HCT116 (cell line): Measurements from ENCODE around the gene FOS. TPM values are rescaled to one million over a fixed set of nuclear protein-coding genes. Genes with fewer than 3 reads are reported as not detected.

Experiments
- ATAC-seq: fragments of 200-7000 bp; cut with Tn5 transposase; 2 replicates; pipeline ENCODE4 v1.9.1; 2020; ENCODE audit warnings: mild to moderate bottlenecking, moderate library complexity
- BruUV-seq: library from RNA; stranded (reverse); fragments of 400-500 nt; replicated peaks from 2 replicates; lab custom pipeline; 2021; lab: Mats Ljungman, UMichigan
- CTCF ChIA-PET: fragments of 300-600 bp; sonication (Branson Sonifier 250); formaldehyde crosslinking; loops from one replicate; lab custom pipeline; 2021; ENCODE audit warnings: antibody characterized with exemption; lab: Charles Lee
- POLR2A ChIA-PET: fragments of 300-600, 350-600 bp; sonication (Branson Sonifier 250); formaldehyde crosslinking; loops from one replicate; lab custom pipeline; 2021; ENCODE audit warnings: antibody characterized with exemption; lab: Charles Lee
- RAD21 ChIA-PET, 2 experiments: fragments of 300-600 bp; sonication (Branson Sonifier 250); formaldehyde crosslinking; loops; one replicate each; lab custom pipeline; 2023; ENCODE audit warnings: low total read pairs in 2 of 2; ENCODE audit not compliant: uncharacterized antibody in 2 of 2, unreplicated experiment in 2 of 2, low non-redundant PET in 1 of 2; lab: Charles Lee
- DNase-seq: peaks from one replicate; pipeline ENCODE4 v3.0.0-alpha.2; 2010; ENCODE audit warnings: low read depth, low spot score
- H2AFZ ChIP-seq: fragments of 200-600 bp; shearing (Covaris generic), sonication (generic); 2 replicates; pipeline ENCODE4 v1.6.1; 2017; ENCODE audit warnings: low read depth, mixed run types, mixed read lengths, antibody characterized with exemption, low read length; ENCODE audit not compliant: poor library complexity, severe bottlenecking
- H3K27ac ChIP-seq: 2 replicates; pipeline ENCODE4 v1.5.1; 2012; ENCODE audit warnings: low read depth, low read length
- H3K27me3 ChIP-seq: fragments of 200-600 bp; sonication (generic); 2 replicates; pipeline ENCODE4 v1.6.1; 2016; ENCODE audit warnings: mixed run types, low read length, mixed read lengths; ENCODE audit not compliant: insufficient read depth
- H3K36me3 ChIP-seq, 2 experiments: fragments of 200-500 bp in 1 of 2; fragments of 200-600 bp in 1 of 2; sonication (Bioruptor generic) in 1 of 2; sonication (generic) in 1 of 2; 2 replicates each; pipeline versions ENCODE4 v1.5.1 to v1.6.1; 2014 to 2016; ENCODE audit warnings: low read length in 2 of 2, inconsistent platforms in 1 of 2, mixed read lengths in 1 of 2, mixed run types in 1 of 2; ENCODE audit not compliant: insufficient read depth in 2 of 2, control insufficient read depth in 1 of 2
- H3K4me1 ChIP-seq, 2 experiments: fragments of 200-600 bp in 1 of 2; sonication (generic) in 1 of 2; 2 replicates each; pipeline versions ENCODE4 v1.5.1 to v1.6.1; 2012 to 2017; ENCODE audit warnings: low read length in 2 of 2, inconsistent platforms in 1 of 2, mild to moderate bottlenecking in 1 of 2, mixed read lengths in 1 of 2, mixed run types in 1 of 2, moderate library complexity in 1 of 2; ENCODE audit not compliant: insufficient read depth in 2 of 2, control insufficient read depth in 1 of 2
- H3K4me2 ChIP-seq: fragments of 200-600 bp; sonication (generic); 2 replicates; pipeline ENCODE4 v1.6.1; 2017; ENCODE audit warnings: mixed run types, low read length, mixed read lengths
- H3K4me3 ChIP-seq, 2 experiments: fragments of 200-600 bp in 1 of 2; sonication (generic) in 1 of 2; replicated peaks in 1 of 2; 2 replicates each; pipeline ENCODE4 v1.5.1; 2011 to 2016; ENCODE audit warnings: low read length in 2 of 2, control low read depth in 1 of 2, low read depth in 1 of 2, mild to moderate bottlenecking in 1 of 2, mixed read lengths in 1 of 2, mixed run types in 1 of 2
- H3K79me2 ChIP-seq: fragments of 200-600 bp; sonication (generic); 2 replicates; pipeline ENCODE4 v1.6.1; 2017; ENCODE audit warnings: mild to moderate bottlenecking, mixed run types, low read length, moderate library complexity, mixed read lengths; ENCODE audit not compliant: insufficient read depth
- H3K9ac ChIP-seq: fragments of 200-600 bp; sonication (generic); 2 replicates; pipeline ENCODE4 v1.6.1; 2016; ENCODE audit warnings: low read length, mixed read lengths
- H3K9me2 ChIP-seq: fragments of 200-600 bp; sonication (generic), shearing (Covaris generic); 2 replicates; pipeline ENCODE4 v1.6.1; 2017; ENCODE audit warnings: mixed run types, mild to moderate bottlenecking, moderate library complexity; ENCODE audit not compliant: insufficient read depth
- H3K9me3 ChIP-seq, 2 experiments: fragments of 200-500 bp in 1 of 2; fragments of 200-600 bp in 1 of 2; sonication (Bioruptor generic) in 1 of 2; sonication (generic) in 1 of 2; 2 replicates each; pipeline ENCODE4 v1.6.1; 2014 to 2017; ENCODE audit warnings: low read length in 2 of 2, mixed read lengths in 2 of 2, inconsistent platforms in 1 of 2, low read depth in 1 of 2, mild to moderate bottlenecking in 1 of 2, mixed run types in 1 of 2, moderate library complexity in 1 of 2; ENCODE audit not compliant: control insufficient read depth in 1 of 2, insufficient read depth in 1 of 2
- H4K20me1 ChIP-seq: fragments of 200-600 bp; sonication (generic), shearing (Covaris generic); 2 replicates; pipeline ENCODE4 v1.6.1; 2017; ENCODE audit warnings: mixed run types, mild to moderate bottlenecking, moderate library complexity; ENCODE audit not compliant: insufficient read depth
- CBX3 ChIP-seq: IDR thresholded peaks from 2 replicates; pipeline ENCODE4 v1.6.1; 2012; ENCODE audit warnings: low read depth
- CEBPB ChIP-seq: IDR thresholded peaks from 2 replicates; pipeline ENCODE4 v1.6.1; 2012; ENCODE audit warnings: low read depth
- EGR1 ChIP-seq: IDR thresholded peaks from 2 replicates; pipeline ENCODE4 v1.6.1; 2012; ENCODE audit warnings: low read depth
- FOSL1 ChIP-seq: IDR thresholded peaks from 2 replicates; pipeline ENCODE4 v1.6.1; 2012; ENCODE audit warnings: low read depth
- JUND ChIP-seq: IDR thresholded peaks from 2 replicates; pipeline ENCODE4 v1.6.1; 2012
- POLR2AphosphoS5 ChIP-seq: IDR thresholded peaks from 2 replicates; pipeline ENCODE4 v1.6.1; 2011; ENCODE audit warnings: mild to moderate bottlenecking, low read depth, low read length, moderate library complexity
- SIN3A ChIP-seq: IDR thresholded peaks from 2 replicates; pipeline ENCODE4 v1.6.1; 2012; ENCODE audit warnings: low read depth
- SP1 ChIP-seq: IDR thresholded peaks from 2 replicates; pipeline ENCODE4 v1.6.1; 2012; ENCODE audit warnings: low read depth
- TCF7L2 ChIP-seq: IDR thresholded peaks from 2 replicates; pipeline ENCODE4 v1.7.0; 2011; ENCODE audit warnings: borderline replicate concordance, inconsistent platforms; ENCODE audit not compliant: insufficient read depth, insufficient read length; ENCODE audit errors: extremely low read depth
- ZFX ChIP-seq: fragments of 450-650 bp; IDR thresholded peaks from 2 replicates; pipeline ENCODE4 v1.6.1; 2017
- ZNF274 ChIP-seq: fragments of 200-500 bp; sonication (Bioruptor generic); IDR thresholded peaks from 2 replicates; pipeline ENCODE4 v1.6.1; 2014; ENCODE audit warnings: mild to moderate bottlenecking, low read depth, low read length, inconsistent platforms
- intact Hi-C: fragments of 100-400 bp; cut with micrococcal nuclease; formaldehyde crosslinking; loops from 2 replicates; pipeline ENCODE4 v1.10.0; 2022
- total RNA-seq: library from RNA; stranded (reverse); gene quantifications from one replicate; pipeline ENCODE4 v1.2.1, GENCODE V29; 2021; ENCODE audit not compliant: unreplicated experiment
- TF ChIP-seq, protein P1 (sequence below): IDR thresholded peaks from 2 replicates; pipeline ENCODE4 v1.6.1; 2012
- TF ChIP-seq, protein P2 (sequence below): IDR thresholded peaks from 2 replicates; pipeline ENCODE4 v1.6.1; 2012; ENCODE audit warnings: low read depth
- TF ChIP-seq, protein P3 (sequence below): IDR thresholded peaks from 2 replicates; pipeline ENCODE4 v1.6.1; 2012
- TF ChIP-seq, protein P4 (sequence below): IDR thresholded peaks from 2 replicates; pipeline ENCODE4 v1.6.1; 2011; ENCODE audit warnings: mild to moderate bottlenecking, low read length, moderate library complexity; ENCODE audit not compliant: insufficient replicate concordance; ENCODE audit errors: extremely low read depth

Gene FOS
- total RNA-seq, 1 experiment from 2014 or later = 50.4 TPM

DNA sequence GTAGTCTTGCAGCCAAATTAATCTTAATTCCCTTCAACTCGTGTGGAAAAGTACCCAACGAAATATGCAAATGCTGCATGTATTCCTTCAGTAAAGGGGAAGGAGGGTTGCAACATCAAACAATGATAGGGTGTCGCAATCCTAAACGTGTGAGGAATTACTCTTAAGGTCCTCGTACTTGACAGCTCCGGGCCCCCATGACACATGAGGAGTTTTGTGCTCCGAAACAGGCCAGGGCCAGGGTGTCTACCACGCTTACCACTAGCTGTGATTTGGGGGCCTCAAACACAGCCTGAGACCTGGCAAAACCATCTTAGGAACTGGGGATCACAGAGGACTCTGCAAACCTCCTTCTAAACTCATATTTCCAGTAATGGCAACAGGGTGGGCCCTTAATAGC, 20.4 kb downstream of the FOS start:
- BruUV-seq = no TSS peak
- no peak overlapping the region for H3K27ac ChIP-seq
- TF ChIP-seq SP1 (no peak), FOSL1 (no peak), TCF7L2 (no peak), CEBPB (peak; percentile 23; the same call in 1 of the 2 replicates), JUND (no peak), SIN3A (no peak)
- TF ChIP-seq, protein P1, sequence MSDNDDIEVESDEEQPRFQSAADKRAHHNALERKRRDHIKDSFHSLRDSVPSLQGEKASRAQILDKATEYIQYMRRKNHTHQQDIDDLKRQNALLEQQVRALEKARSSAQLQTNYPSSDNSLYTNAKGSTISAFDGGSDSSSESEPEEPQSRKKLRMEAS = no peak

DNA sequence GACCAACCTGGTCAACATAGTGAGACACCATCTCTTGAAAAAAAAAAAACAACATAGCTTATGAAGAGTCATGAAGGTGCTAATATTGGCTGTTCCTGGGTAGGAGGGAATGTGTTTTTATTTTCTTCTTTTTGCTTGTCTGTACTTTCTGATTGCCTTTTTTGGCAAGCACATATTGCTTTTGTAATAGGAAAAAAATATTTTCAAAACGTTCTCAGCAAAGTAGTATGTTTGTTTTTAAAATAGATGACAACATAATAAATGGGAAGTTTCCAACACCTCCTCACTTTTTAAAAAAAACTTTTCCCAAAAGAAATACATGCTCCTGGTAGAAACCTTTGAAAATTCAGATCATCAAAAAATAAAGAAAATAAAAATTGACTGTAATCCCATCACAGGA, 20.9 kb downstream of the FOS start:
- H3K9me3 ChIP-seq = no peaks in the 10 kb centered on the region
- DNase-seq (no peak), ATAC-seq (no peak)
- ChIA-PET RAD21 (no interaction called here), POLR2A (interaction anchor here (1.1 kb wide), 1 partner anchor 162 kb away, joined by 4 read pairs; no protein-coding TSS in a partner anchor), CTCF (interaction anchor here (1.3 kb wide), 1 partner anchor 394 kb away, joined by 3 read pairs; no protein-coding TSS in a partner anchor)
- no peaks in the 10 kb centered on the region for H3K79me2 ChIP-seq
- H3K9ac ChIP-seq = no peak overlapping the region
- no peak overlapping the region for H3K4me2 ChIP-seq
- no peak overlapping the region for H3K27ac ChIP-seq
- no peaks in the 10 kb centered on the region for H4K20me1 ChIP-seq
- BruUV-seq = no TSS peak
- H3K36me3 ChIP-seq = no peaks in the 10 kb centered on the region
- H3K4me1 ChIP-seq = peaks cover 13 to 30% of the 10 kb centered on the region in 2 experiments
- intact Hi-C loops = no loop called here
- no peak overlapping the region for H2AFZ ChIP-seq
- H3K9me2 ChIP-seq = no peaks in the 10 kb centered on the region
- H3K4me3 ChIP-seq = no peak overlapping the region
- no peaks in the 10 kb centered on the region for H3K27me3 ChIP-seq
- TF ChIP-seq, protein P1 = no peak
- TF ChIP-seq POLR2AphosphoS5 (no peak), CBX3 (no peak), ZNF274 (no peak), SP1 (no peak), EGR1 (no peak), ZFX (no peak), SIN3A (no peak)
- TF ChIP-seq, protein P2, sequence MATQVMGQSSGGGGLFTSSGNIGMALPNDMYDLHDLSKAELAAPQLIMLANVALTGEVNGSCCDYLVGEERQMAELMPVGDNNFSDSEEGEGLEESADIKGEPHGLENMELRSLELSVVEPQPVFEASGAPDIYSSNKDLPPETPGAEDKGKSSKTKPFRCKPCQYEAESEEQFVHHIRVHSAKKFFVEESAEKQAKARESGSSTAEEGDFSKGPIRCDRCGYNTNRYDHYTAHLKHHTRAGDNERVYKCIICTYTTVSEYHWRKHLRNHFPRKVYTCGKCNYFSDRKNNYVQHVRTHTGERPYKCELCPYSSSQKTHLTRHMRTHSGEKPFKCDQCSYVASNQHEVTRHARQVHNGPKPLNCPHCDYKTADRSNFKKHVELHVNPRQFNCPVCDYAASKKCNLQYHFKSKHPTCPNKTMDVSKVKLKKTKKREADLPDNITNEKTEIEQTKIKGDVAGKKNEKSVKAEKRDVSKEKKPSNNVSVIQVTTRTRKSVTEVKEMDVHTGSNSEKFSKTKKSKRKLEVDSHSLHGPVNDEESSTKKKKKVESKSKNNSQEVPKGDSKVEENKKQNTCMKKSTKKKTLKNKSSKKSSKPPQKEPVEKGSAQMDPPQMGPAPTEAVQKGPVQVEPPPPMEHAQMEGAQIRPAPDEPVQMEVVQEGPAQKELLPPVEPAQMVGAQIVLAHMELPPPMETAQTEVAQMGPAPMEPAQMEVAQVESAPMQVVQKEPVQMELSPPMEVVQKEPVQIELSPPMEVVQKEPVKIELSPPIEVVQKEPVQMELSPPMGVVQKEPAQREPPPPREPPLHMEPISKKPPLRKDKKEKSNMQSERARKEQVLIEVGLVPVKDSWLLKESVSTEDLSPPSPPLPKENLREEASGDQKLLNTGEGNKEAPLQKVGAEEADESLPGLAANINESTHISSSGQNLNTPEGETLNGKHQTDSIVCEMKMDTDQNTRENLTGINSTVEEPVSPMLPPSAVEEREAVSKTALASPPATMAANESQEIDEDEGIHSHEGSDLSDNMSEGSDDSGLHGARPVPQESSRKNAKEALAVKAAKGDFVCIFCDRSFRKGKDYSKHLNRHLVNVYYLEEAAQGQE = no peak
- TF ChIP-seq, protein P3, sequence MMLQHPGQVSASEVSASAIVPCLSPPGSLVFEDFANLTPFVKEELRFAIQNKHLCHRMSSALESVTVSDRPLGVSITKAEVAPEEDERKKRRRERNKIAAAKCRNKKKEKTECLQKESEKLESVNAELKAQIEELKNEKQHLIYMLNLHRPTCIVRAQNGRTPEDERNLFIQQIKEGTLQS = no peak
- TF ChIP-seq, protein P4, sequence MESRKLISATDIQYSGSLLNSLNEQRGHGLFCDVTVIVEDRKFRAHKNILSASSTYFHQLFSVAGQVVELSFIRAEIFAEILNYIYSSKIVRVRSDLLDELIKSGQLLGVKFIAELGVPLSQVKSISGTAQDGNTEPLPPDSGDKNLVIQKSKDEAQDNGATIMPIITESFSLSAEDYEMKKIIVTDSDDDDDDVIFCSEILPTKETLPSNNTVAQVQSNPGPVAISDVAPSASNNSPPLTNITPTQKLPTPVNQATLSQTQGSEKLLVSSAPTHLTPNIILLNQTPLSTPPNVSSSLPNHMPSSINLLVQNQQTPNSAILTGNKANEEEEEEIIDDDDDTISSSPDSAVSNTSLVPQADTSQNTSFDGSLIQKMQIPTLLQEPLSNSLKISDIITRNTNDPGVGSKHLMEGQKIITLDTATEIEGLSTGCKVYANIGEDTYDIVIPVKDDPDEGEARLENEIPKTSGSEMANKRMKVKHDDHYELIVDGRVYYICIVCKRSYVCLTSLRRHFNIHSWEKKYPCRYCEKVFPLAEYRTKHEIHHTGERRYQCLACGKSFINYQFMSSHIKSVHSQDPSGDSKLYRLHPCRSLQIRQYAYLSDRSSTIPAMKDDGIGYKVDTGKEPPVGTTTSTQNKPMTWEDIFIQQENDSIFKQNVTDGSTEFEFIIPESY = no peak

More for the DNA sequence above, 20.4 kb downstream of the FOS start:
- H3K36me3 ChIP-seq = no peaks in the 10 kb centered on the region
- H3K79me2 ChIP-seq = no peaks in the 10 kb centered on the region
- H3K4me1 ChIP-seq = peaks cover 14 to 34% of the 10 kb centered on the region in 2 experiments
- H4K20me1 ChIP-seq = no peaks in the 10 kb centered on the region
- DNase-seq (no peak), ATAC-seq (no peak)
- no peaks in the 10 kb centered on the region for H3K9me3 ChIP-seq
- no peak overlapping the region for H2AFZ ChIP-seq
- no peaks in the 10 kb centered on the region for H3K27me3 ChIP-seq
- no peaks in the 10 kb centered on the region for H3K9me2 ChIP-seq
- intact Hi-C loops = no loop called here
- RAD21 ChIA-PET = no interaction called here
- H3K4me3 ChIP-seq = no peak overlapping the region
- no peak overlapping the region for H3K9ac ChIP-seq
- POLR2A ChIA-PET = interaction anchor here (1.1 to 1.2 kb wide), 2 partner anchors 161 to 167 kb away, joined by 3 to 4 read pairs; no protein-coding TSS in a partner anchor
- no peak overlapping the region for H3K4me2 ChIP-seq
- CTCF ChIA-PET = interaction anchor here (1.3 to 3.0 kb wide), 2 partner anchors 167 to 393 kb away, joined by 3 to 12 read pairs; no protein-coding TSS in a partner anchor
